ENCODE measurements around the gene FOCAD. TPM values are rescaled to one million over a fixed set of nuclear protein-coding genes. Genes with fewer than 3 reads are reported as not detected.

The FOCAD gene
- total RNA-seq, 1 donor, result 93.7 TPM

DNA sequence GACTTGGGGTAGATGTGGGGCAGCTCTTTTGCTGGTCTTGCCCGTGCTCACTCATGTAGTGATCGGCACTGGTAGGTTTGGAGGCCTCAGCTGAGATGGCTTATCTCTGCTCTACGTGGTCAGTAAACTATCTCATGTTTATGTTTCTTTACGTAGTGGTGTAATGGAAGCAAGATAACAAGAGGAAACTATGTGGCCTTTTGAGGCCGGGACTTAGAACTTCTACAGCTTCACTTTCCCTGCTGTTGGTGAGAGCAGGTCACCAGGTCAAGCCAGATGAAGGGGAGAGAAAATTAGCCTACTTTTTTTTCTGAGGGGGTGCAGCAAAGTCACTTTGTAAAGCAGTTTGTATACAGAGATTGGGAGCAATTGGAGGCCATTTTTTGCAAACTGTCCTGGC lies 8.5 kb downstream of the FOCAD start:
- DNase-seq (ENCODE audit: low read depth), result peak; percentile 90
- TF ChIP-seq, protein P1, sequence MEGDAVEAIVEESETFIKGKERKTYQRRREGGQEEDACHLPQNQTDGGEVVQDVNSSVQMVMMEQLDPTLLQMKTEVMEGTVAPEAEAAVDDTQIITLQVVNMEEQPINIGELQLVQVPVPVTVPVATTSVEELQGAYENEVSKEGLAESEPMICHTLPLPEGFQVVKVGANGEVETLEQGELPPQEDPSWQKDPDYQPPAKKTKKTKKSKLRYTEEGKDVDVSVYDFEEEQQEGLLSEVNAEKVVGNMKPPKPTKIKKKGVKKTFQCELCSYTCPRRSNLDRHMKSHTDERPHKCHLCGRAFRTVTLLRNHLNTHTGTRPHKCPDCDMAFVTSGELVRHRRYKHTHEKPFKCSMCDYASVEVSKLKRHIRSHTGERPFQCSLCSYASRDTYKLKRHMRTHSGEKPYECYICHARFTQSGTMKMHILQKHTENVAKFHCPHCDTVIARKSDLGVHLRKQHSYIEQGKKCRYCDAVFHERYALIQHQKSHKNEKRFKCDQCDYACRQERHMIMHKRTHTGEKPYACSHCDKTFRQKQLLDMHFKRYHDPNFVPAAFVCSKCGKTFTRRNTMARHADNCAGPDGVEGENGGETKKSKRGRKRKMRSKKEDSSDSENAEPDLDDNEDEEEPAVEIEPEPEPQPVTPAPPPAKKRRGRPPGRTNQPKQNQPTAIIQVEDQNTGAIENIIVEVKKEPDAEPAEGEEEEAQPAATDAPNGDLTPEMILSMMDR (IDR thresholded peaks at IDR 0.05; ENCODE audit: insufficient read depth, low read depth, low read length), result no peak
- no peak overlapping the region for H3K4me3 ChIP-seq (ENCODE audit: low read depth, low read length)

GRCh38 chr9:20693068-20693467 lies 9.0 kb downstream of the FOCAD start:
- H3K4me3 ChIP-seq (ENCODE audit: low read depth, low read length), result no peak overlapping the region
- TF ChIP-seq, protein P1 (IDR thresholded peaks at IDR 0.05; ENCODE audit: insufficient read depth, low read depth, low read length), result no peak
- peak; percentile 55 for DNase-seq (ENCODE audit: low read depth)

GRCh38 chr9:20694248-20694647 lies 10.2 kb downstream of the FOCAD start:
- TF ChIP-seq, protein P1 (IDR thresholded peaks at IDR 0.05; ENCODE audit: insufficient read depth, low read depth, low read length), result no peak
- no peak overlapping the region for H3K4me3 ChIP-seq (ENCODE audit: low read depth, low read length)
- no peak for DNase-seq (ENCODE audit: low read depth)

GRCh38 chr9:20697021-20697719 lies 13.1 kb downstream of the FOCAD start:
- no peak for DNase-seq (ENCODE audit: low read depth)
- H3K4me3 ChIP-seq (ENCODE audit: low read depth, low read length), result no peak overlapping the region
- TF ChIP-seq, protein P1 (IDR thresholded peaks at IDR 0.05; ENCODE audit: insufficient read depth, low read depth, low read length), result no peak

DNA sequence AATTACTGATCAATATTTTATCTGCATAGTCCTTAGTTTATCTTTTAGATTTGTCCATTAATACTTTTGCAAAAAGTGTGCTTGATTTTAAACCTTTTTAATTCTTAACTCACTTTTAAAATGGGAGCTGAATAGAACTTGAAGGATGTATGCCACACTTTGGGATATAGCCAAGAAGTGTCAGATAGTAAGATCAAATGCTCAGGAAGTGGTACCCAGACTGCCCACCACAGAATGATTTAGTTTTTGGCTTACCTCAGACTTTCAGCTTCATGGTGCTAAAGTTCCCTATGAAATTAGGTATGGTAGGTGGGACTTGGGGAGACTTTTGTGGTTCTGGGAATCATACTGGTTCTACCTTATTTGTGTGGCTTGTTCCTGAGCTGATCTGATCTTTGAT lies 14.7 kb downstream of the FOCAD start:
- no peak overlapping the region for H3K4me3 ChIP-seq (ENCODE audit: low read depth, low read length)
- DNase-seq (ENCODE audit: low read depth), result no peak
- TF ChIP-seq, protein P1 (IDR thresholded peaks at IDR 0.05; ENCODE audit: insufficient read depth, low read depth, low read length), result no peak

DNA sequence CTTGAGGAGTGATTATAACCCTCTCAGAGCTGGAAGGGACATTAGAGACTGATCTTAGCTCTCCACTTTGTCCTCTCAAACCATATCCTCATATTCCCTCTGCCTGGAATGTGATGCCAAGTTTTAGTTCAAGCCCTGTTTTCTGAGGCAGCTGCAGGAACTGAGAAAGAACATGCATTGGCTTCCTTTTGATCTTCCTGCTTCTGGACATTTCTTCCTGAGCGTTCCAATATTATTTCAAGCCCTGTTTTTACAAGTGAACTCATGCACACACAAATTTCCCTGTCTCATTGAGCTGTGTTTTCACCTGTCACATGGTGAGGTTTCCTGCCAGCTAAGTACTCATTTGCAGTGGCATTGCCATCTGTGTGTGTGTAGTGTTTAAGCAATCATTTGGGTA lies 17.0 kb downstream of the FOCAD start:
- TF ChIP-seq, protein P1 (IDR thresholded peaks at IDR 0.05; ENCODE audit: insufficient read depth, low read depth, low read length), result no peak
- no peak for DNase-seq (ENCODE audit: low read depth)
- no peak overlapping the region for H3K4me3 ChIP-seq (ENCODE audit: low read depth, low read length)

- DNase-seq (ENCODE audit: low read depth), result no peak
- H3K4me3 ChIP-seq (ENCODE audit: low read depth, low read length), result no peak overlapping the region
- TF ChIP-seq, protein P1 (IDR thresholded peaks at IDR 0.05; ENCODE audit: insufficient read depth, low read depth, low read length), result no peak
These were observed 18.5 kb downstream of the FOCAD start for GRCh38 chr9:20702570-20702969.
